ENCODE results near the gene ZNF688. TPM values are rescaled to one million over a fixed set of nuclear protein-coding genes. Genes with fewer than 3 reads are reported as not detected.
A peak's percentile ranks its signal among the peaks of the same experiment; 100 is the strongest.

The ZNF688 gene
- total RNA-seq, 4 donors from 2014 or later: 5.4 to 15.3 (median 10.2) TPM

- H3K9me3 ChIP-seq: no peaks in the 10 kb centered on the region
- TF ChIP-seq POLR2A (IDR thresholded peaks at IDR 0.05): no peak
- no peak for TF ChIP-seq CTCF (IDR thresholded peaks at IDR 0.05)
- H3K4me1 ChIP-seq: peaks cover 16 to 49% (median 19%) of the 10 kb centered on the region in 3 donors
- peak overlapping the region; percentile 86 to 96 (median 96) for H3K27ac ChIP-seq
- 0% methylated on average over 2 to 4 of the region's 23 CpGs for WGBS, 2 donors
- H3K27me3 ChIP-seq: no peaks in the 10 kb centered on the region
- intact Hi-C loops (cut with DNase I): loop anchor here (10.0 kb wide), 1 partner anchor 60 kb away; no protein-coding TSS in a partner anchor
- peaks cover 10 to 34% (median 12%) of the 10 kb centered on the region in 3 donors for H3K36me3 ChIP-seq
- DNase-seq: no peak
- peak overlapping the region; percentile 56 to 96 (median 80) for H3K4me3 ChIP-seq
Measured at GRCh38 chr16:30585022-30585399, 13.5 kb upstream of the ZNF688 start.

GRCh38 chr16:30582611-30583340 lies 11.3 kb upstream of the ZNF688 start:
- H3K27me3 ChIP-seq: no peaks in the 10 kb centered on the region
- no peak for DNase-seq
- H3K27ac ChIP-seq: no peak overlapping the region
- intact Hi-C loops (cut with DNase I): loop anchor here (10.0 kb wide), 1 partner anchor 62 kb away; no protein-coding TSS in a partner anchor
- H3K4me1 ChIP-seq: peaks cover 16 to 49% (median 19%) of the 10 kb centered on the region in 3 donors
- WGBS, 2 donors: 92 to 96% methylated on average over 13 to 38 of the region's 48 CpGs
- H3K9me3 ChIP-seq: no peaks in the 10 kb centered on the region
- no peak overlapping the region for H3K4me3 ChIP-seq
- H3K36me3 ChIP-seq: peaks cover 12 to 54% (median 13%) of the 10 kb centered on the region in 3 donors
- TF ChIP-seq POLR2A (IDR thresholded peaks at IDR 0.05) (no peak), CTCF (IDR thresholded peaks at IDR 0.05) (no peak)

DNA sequence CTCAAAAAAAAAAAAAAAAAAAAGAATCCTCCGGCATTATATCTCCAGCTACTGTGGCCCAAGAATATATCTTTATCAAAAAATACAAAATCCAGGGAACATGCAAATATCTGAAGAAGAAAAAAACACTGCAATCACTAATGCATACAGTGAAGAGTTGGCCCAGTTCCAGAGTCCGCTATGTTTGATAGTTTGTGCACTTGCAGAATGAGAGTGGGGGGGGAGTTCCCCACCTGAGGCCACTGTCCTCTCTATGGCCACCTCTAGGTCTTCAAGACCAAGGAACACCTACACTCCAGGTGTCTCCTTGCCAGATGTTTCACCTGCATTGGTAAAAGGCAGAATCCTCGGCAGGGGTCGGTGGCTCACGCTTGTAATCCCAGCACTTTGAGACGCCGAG lies 9.9 kb upstream of the ZNF688 start:
- WGBS, 2 donors: 72 to 78% methylated on average over 2 to 6 of the region's 7 CpGs
- H3K9me3 ChIP-seq: no peaks in the 10 kb centered on the region
- H3K27ac ChIP-seq: no peak overlapping the region
- H3K27me3 ChIP-seq: no peaks in the 10 kb centered on the region
- H3K36me3 ChIP-seq: peaks cover 12 to 67% (median 13%) of the 10 kb centered on the region in 3 donors
- intact Hi-C loops (cut with DNase I): loop anchor here (10.0 kb wide), 1 partner anchor 63 kb away; no protein-coding TSS in a partner anchor
- no peak for DNase-seq
- no peak for TF ChIP-seq CTCF (IDR thresholded peaks at IDR 0.05)
- TF ChIP-seq POLR2A (IDR thresholded peaks at IDR 0.05): no peak
- peaks cover 13 to 44% (median 16%) of the 10 kb centered on the region in 3 donors for H3K4me1 ChIP-seq
- H3K4me3 ChIP-seq: no peak overlapping the region

DNA sequence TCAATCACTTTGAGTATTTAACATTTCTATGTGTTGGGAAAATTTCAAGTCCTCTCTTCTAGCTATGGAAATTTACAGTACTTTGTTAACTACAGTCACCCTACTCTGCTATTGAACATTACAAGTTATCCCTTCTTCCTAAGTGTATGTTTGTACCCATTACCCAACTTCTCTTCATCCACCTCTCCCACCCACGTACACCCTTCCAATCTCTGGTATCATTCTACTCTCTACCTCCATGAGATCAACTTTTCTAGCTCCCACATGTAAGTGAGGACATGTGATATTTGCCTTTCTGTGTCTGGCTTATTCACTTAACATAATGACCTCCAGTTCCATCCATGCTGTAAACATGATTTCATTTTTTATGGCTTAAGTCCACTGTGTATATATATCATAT lies 3.2 kb upstream of the ZNF688 start:
- DNase-seq: no peak
- H3K27ac ChIP-seq: no peak overlapping the region
- peaks cover 0 to 39% (median 3%) of the 10 kb centered on the region in 3 donors for H3K36me3 ChIP-seq
- H3K4me3 ChIP-seq: no peak overlapping the region
- no peak for TF ChIP-seq CTCF (IDR thresholded peaks at IDR 0.05)
- TF ChIP-seq POLR2A (IDR thresholded peaks at IDR 0.05): no peak
- no peaks in the 10 kb centered on the region for H3K27me3 ChIP-seq
- H3K9me3 ChIP-seq: no peaks in the 10 kb centered on the region
- H3K4me1 ChIP-seq: peaks cover 18 to 34% (median 21%) of the 10 kb centered on the region in 3 donors
- intact Hi-C loops (cut with DNase I): no loop called here
- whole genome bisulfite sequencing, 2 donors: 77 to 92% methylated on average over 1 of the region's 1 CpG
